ENCODE results near the gene HBA2. TPM values are rescaled to one million over a fixed set of nuclear protein-coding genes. Genes with fewer than 3 reads are reported as not detected.

Gene HBA2
- total and polyA plus RNA-seq, 2 experiments from 2014 or later: 1.9 to 7.8 TPM

GRCh38 chr16:168424-168823 is 4.3 kb upstream of the HBA2 start:
- peaks cover 73% of the 10 kb centered on the region for H3K27me3 Mint-ChIP-seq (ENCODE audit: insufficient read depth, low read depth, poor library complexity)
- no peak overlapping the region for H3K27ac Mint-ChIP-seq
- no peaks in the 10 kb centered on the region for H3K79me2 ChIP-seq (replicated peaks; ENCODE audit: insufficient read depth)
- H2AFZ ChIP-seq: no peak overlapping the region
- TF ChIP-seq EZH2phosphoT487 (IDR thresholded peaks at IDR 0.05; ENCODE audit: unreplicated experiment) (no peak), NANOG (IDR thresholded peaks at IDR 0.05; ENCODE audit: borderline replicate concordance) (no peak), JUNB (IDR thresholded peaks at IDR 0.05; ENCODE audit: unreplicated experiment) (no peak), STAT1 (IDR thresholded peaks at IDR 0.05; ENCODE audit: unreplicated experiment) (no peak), ZNF462 (CRISPR knock-in tag; IDR thresholded peaks at IDR 0.05) (no peak), ZNF331 (CRISPR knock-in tag; IDR thresholded peaks at IDR 0.05; ENCODE audit: low read depth) (no peak), ZNF114 (CRISPR knock-in tag; IDR thresholded peaks at IDR 0.05) (no peak), REST (IDR thresholded peaks at IDR 0.05; ENCODE audit: unreplicated experiment) (no peak), CREB1 (CRISPR knock-in tag; IDR thresholded peaks at IDR 0.05; ENCODE audit: low read depth) (no peak), EZH2 (IDR thresholded peaks at IDR 0.05; ENCODE audit: low read depth, unreplicated experiment) (no peak), POLR2AphosphoS5 (IDR thresholded peaks at IDR 0.05; ENCODE audit: low read depth) (no peak)
- TF ChIP-seq, protein P1, sequence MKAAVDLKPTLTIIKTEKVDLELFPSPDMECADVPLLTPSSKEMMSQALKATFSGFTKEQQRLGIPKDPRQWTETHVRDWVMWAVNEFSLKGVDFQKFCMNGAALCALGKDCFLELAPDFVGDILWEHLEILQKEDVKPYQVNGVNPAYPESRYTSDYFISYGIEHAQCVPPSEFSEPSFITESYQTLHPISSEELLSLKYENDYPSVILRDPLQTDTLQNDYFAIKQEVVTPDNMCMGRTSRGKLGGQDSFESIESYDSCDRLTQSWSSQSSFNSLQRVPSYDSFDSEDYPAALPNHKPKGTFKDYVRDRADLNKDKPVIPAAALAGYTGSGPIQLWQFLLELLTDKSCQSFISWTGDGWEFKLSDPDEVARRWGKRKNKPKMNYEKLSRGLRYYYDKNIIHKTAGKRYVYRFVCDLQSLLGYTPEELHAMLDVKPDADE (IDR thresholded peaks at IDR 0.05): no peak
- TF ChIP-seq, protein P2, sequence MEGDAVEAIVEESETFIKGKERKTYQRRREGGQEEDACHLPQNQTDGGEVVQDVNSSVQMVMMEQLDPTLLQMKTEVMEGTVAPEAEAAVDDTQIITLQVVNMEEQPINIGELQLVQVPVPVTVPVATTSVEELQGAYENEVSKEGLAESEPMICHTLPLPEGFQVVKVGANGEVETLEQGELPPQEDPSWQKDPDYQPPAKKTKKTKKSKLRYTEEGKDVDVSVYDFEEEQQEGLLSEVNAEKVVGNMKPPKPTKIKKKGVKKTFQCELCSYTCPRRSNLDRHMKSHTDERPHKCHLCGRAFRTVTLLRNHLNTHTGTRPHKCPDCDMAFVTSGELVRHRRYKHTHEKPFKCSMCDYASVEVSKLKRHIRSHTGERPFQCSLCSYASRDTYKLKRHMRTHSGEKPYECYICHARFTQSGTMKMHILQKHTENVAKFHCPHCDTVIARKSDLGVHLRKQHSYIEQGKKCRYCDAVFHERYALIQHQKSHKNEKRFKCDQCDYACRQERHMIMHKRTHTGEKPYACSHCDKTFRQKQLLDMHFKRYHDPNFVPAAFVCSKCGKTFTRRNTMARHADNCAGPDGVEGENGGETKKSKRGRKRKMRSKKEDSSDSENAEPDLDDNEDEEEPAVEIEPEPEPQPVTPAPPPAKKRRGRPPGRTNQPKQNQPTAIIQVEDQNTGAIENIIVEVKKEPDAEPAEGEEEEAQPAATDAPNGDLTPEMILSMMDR (conservative IDR thresholded peaks at IDR 0.05; ENCODE audit: low read depth in 2 of 2): no peak
- no peak overlapping the region for H3K4me2 ChIP-seq
- H3K27me3 ChIP-seq (ENCODE audit: insufficient read depth): peaks cover 74% of the 10 kb centered on the region
- H3K36me3 ChIP-seq (ENCODE audit: insufficient read depth): no peaks in the 10 kb centered on the region
- no peak overlapping the region for H3K4me3 Mint-ChIP-seq
- H4K20me1 ChIP-seq (replicated peaks; ENCODE audit: insufficient read depth): no peaks in the 10 kb centered on the region
- no peaks in the 10 kb centered on the region for H3K36me3 Mint-ChIP-seq (ENCODE audit: low read depth)
- H3K4me1 Mint-ChIP-seq: peaks cover 37% of the 10 kb centered on the region
- peaks cover 43% of the 10 kb centered on the region for H3K4me1 ChIP-seq (ENCODE audit: insufficient read depth)
- H3K4me3 ChIP-seq: no peak overlapping the region
- H3K9me2 ChIP-seq (ENCODE audit: insufficient read depth): no peaks in the 10 kb centered on the region
- no peak overlapping the region for H3K27ac ChIP-seq (ENCODE audit: low read depth)
- no peaks in the 10 kb centered on the region for H3K9me3 Mint-ChIP-seq
- no peak for DNase-seq (ENCODE audit: low spot score)
- ATAC-seq: no peak
- H3F3A ChIP-seq (replicated peaks; ENCODE audit: low read depth): peaks cover 9% of the 10 kb centered on the region
